Natural killer cell treated with Interleukin-12 subunit alpha and Interleukin-12 subunit beta and Interleukin-15 and Interleukin-18, amount 100 ng/mL, for 72 hours (primary cell): Measurements from ENCODE around the gene GSG1. TPM values are rescaled to one million over a fixed set of nuclear protein-coding genes. Genes with fewer than 3 reads are reported as not detected.

Experiments used
- ATAC-seq, 2 donors: fragments of 150-1000 bp; cut with Tn5 transposase in 1 of 2; sonication (Bioruptor Pico), chemical (Tn5 transposase) in 1 of 2; 2 replicates each; pipeline ENCODE4 v1.10.0; 2021
- DNase-seq: peaks from one replicate; pipeline ENCODE4 v3.0.0; 2022; ENCODE audit warnings: low spot score
- H3K27ac Mint-ChIP-seq, 2 donors: 1 replicate in 1 of 2; 2 replicates in 1 of 2; pipeline ENCODE4 v1.8.0; 2022; ENCODE audit warnings: mixed read lengths in 2 of 2, mild to moderate bottlenecking in 1 of 2, moderate library complexity in 1 of 2
- H3K27me3 Mint-ChIP-seq, 2 donors: 1 replicate in 1 of 2; 2 replicates in 1 of 2; pipeline ENCODE4 v1.8.0; 2022; ENCODE audit warnings: mixed read lengths in 2 of 2
- H3K36me3 Mint-ChIP-seq: one replicate; pipeline ENCODE4 v1.8.0; 2022; ENCODE audit warnings: mixed read lengths
- H3K4me1 Mint-ChIP-seq, 2 donors: 1 replicate in 1 of 2; 2 replicates in 1 of 2; pipeline ENCODE4 v1.8.0; 2022; ENCODE audit warnings: low read depth in 2 of 2, mixed read lengths in 2 of 2, mild to moderate bottlenecking in 1 of 2
- H3K4me3 Mint-ChIP-seq: one replicate; pipeline ENCODE4 v1.8.0; 2022; ENCODE audit warnings: mixed read lengths
- H3K9me3 Mint-ChIP-seq: 2 replicates; pipeline ENCODE4 v1.8.0; 2022; ENCODE audit warnings: mixed read lengths
- total RNA-seq, 2 donors: library from RNA; stranded (reverse); gene quantifications; one replicate each; pipeline ENCODE4 v1.2.3, GENCODE V29; 2022

Gene GSG1
- total RNA-seq, 2 donors from 2014 or later = not detected

DNA sequence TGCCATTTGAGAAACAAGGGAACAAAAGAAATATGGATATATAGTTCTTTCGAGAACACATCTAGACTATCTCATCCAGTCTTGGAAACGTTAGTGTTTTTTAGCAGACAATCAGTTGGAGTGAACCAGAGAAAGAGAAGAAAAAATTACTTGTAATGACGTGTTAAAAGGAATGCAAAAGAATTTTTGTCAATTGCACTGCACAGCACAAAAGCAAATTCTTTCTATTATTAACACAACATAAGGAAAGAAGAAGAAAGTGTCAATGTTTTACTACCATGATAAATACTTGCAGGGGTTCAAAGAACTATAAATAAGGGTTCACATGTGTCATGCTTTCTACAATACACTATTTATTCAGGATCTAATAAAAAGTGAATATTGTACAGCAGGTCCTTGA is 27.5 kb upstream of the GSG1 start:
- H3K36me3 Mint-ChIP-seq = no peaks in the 10 kb centered on the region
- H3K4me3 Mint-ChIP-seq = no peak overlapping the region
- no peaks in the 10 kb centered on the region for H3K4me1 Mint-ChIP-seq
- H3K27me3 Mint-ChIP-seq = peaks cover 21 to 47% of the 10 kb centered on the region in 2 donors
- no peaks in the 10 kb centered on the region for H3K9me3 Mint-ChIP-seq
- DNase-seq = no peak
- H3K27ac Mint-ChIP-seq = no peak overlapping the region
- ATAC-seq = no peak

DNA sequence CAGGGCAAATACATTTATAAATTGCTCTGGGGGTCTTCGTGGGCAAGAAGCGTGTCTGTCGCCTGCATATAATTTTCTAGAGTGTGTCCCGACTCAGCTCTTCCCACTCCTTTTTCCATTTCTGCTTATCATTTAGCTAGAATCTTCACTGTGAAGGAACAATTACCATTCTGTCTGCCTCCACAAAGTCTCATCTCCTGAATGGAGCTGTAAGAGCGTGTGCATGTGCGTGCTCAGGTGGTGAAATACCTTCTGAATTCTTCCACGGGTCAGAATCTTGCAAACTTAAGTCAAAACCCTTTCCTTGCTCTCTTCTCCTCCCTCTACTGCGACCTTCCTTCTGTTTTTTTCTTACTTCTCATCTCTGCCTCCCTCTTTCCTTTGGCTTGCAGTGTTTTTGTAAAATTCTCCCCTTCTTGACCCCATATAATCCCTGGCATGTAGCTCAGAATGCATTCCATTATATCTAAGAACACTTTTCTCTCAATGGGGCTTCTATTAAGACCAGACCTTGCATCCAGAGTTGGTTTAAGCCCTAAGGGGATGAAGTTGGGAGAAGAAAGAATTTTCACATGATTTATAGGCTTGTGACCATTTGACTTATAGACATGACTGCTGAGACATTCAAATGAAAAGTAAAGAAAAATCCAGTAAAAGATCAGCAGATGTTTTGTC is 25.0 kb upstream of the GSG1 start:
- no peak for ATAC-seq
- Mint-ChIP-seq H3K27ac (no peak overlapping the region), H3K36me3 (no peaks in the 10 kb centered on the region), H3K9me3 (no peaks in the 10 kb centered on the region), H3K4me1 (no peaks in the 10 kb centered on the region), H3K27me3 (peaks cover 23 to 44% of the 10 kb centered on the region in 2 donors), H3K4me3 (no peak overlapping the region)
- DNase-seq = no peak

- no peak for DNase-seq
- Mint-ChIP-seq H3K27me3 (peaks cover 23 to 44% of the 10 kb centered on the region in 2 donors), H3K27ac (no peak overlapping the region), H3K9me3 (no peaks in the 10 kb centered on the region), H3K4me3 (no peak overlapping the region), H3K36me3 (no peaks in the 10 kb centered on the region), H3K4me1 (no peaks in the 10 kb centered on the region)
- no peak for ATAC-seq
These were observed 24.0 kb upstream of the GSG1 start for GRCh38 chr12:13127444-13127843.

DNA sequence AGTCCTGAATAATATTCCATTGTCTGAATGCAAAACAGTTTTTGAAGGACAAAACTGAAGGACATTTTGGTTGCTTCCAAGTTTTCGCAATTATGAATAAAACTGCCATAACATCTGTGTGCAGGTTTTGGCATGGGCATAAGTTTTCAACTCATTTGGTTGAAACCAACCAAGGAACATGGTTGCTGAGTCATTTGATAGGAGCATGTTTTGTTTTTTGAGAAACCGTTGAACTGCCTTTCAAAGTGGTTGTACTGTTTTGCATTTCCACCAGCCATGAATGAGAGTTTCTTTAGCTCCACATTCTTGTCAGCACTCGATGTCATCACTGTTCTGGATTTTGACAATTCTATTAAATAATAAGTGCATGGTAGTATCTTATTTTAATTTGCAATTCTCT is 23.0 kb upstream of the GSG1 start:
- Mint-ChIP-seq H3K27me3 (peaks cover 19 to 37% of the 10 kb centered on the region in 2 donors), H3K4me3 (no peak overlapping the region), H3K9me3 (no peaks in the 10 kb centered on the region), H3K27ac (no peak overlapping the region), H3K36me3 (no peaks in the 10 kb centered on the region), H3K4me1 (no peaks in the 10 kb centered on the region)
- ATAC-seq (no peak), DNase-seq (no peak)

- no peaks in the 10 kb centered on the region for H3K9me3 Mint-ChIP-seq
- no peak overlapping the region for H3K27ac Mint-ChIP-seq
- no peak for DNase-seq
- peaks cover 19 to 33% of the 10 kb centered on the region in 2 donors for H3K27me3 Mint-ChIP-seq
- no peak overlapping the region for H3K4me3 Mint-ChIP-seq
- ATAC-seq = no peak
- H3K36me3 Mint-ChIP-seq = no peaks in the 10 kb centered on the region
- H3K4me1 Mint-ChIP-seq = no peaks in the 10 kb centered on the region
These were observed 22.5 kb upstream of the GSG1 start for GRCh38 chr12:13125996-13126395.

DNA sequence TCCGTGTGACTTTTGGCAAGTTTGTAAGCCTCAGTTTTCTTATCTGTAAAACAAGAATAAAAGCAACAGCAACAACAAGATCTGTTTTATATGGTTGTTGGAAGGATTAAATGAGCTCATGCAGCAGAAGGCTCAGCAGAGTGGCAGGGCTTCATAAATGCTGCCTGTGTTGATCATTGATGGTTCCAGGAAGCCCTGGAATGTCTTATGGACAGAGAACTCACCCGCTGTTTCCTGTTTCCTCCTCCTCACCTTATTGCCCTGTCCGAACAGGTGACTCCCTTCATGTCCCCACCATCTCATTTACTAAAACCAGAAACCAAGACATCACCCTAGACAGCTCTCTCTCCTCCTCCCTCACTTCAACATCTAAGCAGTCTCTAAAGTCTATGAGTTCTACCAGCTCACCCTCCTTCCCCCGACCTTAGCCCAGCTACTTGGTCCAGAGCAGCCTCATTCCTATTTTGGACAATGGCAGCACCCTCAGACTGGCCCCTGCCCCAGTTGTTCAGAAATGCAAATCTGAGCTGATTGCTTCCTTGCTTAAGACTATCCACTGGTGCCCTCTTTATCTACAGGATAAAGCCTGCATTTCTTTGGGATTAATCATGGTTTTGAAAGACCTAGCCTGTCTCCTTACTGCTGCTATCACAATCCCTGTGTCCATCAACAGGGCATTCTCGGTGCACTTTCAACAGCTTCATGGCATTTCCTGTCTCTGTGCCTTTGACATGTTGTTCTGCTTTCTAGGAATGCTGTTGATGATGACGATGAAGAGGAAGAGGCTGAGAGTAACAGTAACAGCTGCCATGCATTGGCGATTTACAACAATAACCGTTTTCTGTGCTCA is 21.4 kb upstream of the GSG1 start:
- no peak for ATAC-seq
- no peak overlapping the region for H3K27ac Mint-ChIP-seq
- H3K4me3 Mint-ChIP-seq = no peak overlapping the region
- H3K36me3 Mint-ChIP-seq = no peaks in the 10 kb centered on the region
- H3K9me3 Mint-ChIP-seq = no peaks in the 10 kb centered on the region
- peaks cover 11 to 22% of the 10 kb centered on the region in 2 donors for H3K27me3 Mint-ChIP-seq
- DNase-seq = no peak
- no peaks in the 10 kb centered on the region for H3K4me1 Mint-ChIP-seq

- Mint-ChIP-seq H3K4me1 (no peaks in the 10 kb centered on the region), H3K4me3 (no peak overlapping the region), H3K9me3 (no peaks in the 10 kb centered on the region), H3K36me3 (no peaks in the 10 kb centered on the region), H3K27ac (no peak overlapping the region), H3K27me3 (peaks cover 9 to 16% of the 10 kb centered on the region in 2 donors)
- no peak for DNase-seq
- ATAC-seq = no peak
These were observed 18.1 kb upstream of the GSG1 start for GRCh38 chr12:13121568-13121967.

DNA sequence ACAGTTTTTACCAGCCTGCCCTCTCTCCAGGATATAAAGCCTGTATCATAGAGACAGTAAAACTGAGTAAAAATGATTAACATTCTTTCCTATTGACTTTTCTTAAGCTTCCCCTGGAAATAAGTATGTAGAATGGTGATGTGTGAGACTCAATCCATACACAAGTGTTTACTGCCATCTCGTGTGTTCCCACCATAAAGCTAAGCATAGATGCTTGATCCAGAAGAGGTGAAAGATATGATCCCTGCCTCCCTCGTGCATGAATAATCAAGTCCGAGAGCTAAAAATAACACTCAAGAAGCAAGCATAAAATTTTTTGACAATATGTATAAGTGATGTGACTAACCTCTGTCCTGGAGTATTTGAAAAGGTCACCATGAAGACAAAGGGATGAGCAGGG is 16.9 kb upstream of the GSG1 start:
- ATAC-seq = no peak
- Mint-ChIP-seq H3K4me1 (no peaks in the 10 kb centered on the region), H3K9me3 (no peaks in the 10 kb centered on the region), H3K27ac (no peak overlapping the region), H3K4me3 (no peak overlapping the region), H3K27me3 (peaks cover 12 to 22% of the 10 kb centered on the region in 2 donors), H3K36me3 (no peaks in the 10 kb centered on the region)
- DNase-seq = no peak

GRCh38 chr12:13119826-13120225 is 16.4 kb upstream of the GSG1 start:
- Mint-ChIP-seq H3K9me3 (no peaks in the 10 kb centered on the region), H3K4me1 (no peaks in the 10 kb centered on the region), H3K4me3 (no peak overlapping the region), H3K27ac (no peak overlapping the region), H3K27me3 (peaks cover 9 to 18% of the 10 kb centered on the region in 2 donors), H3K36me3 (no peaks in the 10 kb centered on the region)
- DNase-seq (no peak), ATAC-seq (no peak)

- Mint-ChIP-seq H3K27ac (no peak overlapping the region), H3K27me3 (peaks cover 16 to 35% of the 10 kb centered on the region in 2 donors), H3K36me3 (no peaks in the 10 kb centered on the region), H3K9me3 (no peaks in the 10 kb centered on the region), H3K4me3 (no peak overlapping the region), H3K4me1 (no peaks in the 10 kb centered on the region)
- ATAC-seq = no peak
- no peak for DNase-seq
These were observed 13.6 kb upstream of the GSG1 start for GRCh38 chr12:13117029-13117428.

DNA sequence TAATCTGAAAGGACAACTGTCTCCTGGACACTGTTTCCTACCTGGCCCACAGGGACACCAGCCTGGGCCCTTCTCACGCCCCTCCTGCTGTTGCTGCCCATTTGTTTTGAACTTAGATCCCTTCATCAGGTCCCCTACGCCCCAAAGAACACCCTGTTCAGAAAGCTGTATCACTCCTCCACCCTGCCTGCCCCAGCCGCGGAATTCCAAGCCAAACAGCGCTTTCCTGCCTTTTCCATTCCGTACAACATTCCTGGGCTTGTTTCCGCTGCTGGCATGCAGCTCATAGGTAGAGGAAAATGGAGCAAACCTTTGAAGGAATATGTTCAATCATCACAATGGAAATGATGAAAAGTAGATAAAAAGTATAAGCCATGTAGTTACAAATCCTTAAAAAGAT is 12.8 kb upstream of the GSG1 start:
- Mint-ChIP-seq H3K9me3 (no peaks in the 10 kb centered on the region), H3K36me3 (no peaks in the 10 kb centered on the region), H3K27me3 (peaks cover 16 to 41% of the 10 kb centered on the region in 2 donors), H3K4me1 (no peaks in the 10 kb centered on the region), H3K4me3 (no peak overlapping the region), H3K27ac (no peak overlapping the region)
- DNase-seq = no peak
- no peak for ATAC-seq

- no peaks in the 10 kb centered on the region for H3K36me3 Mint-ChIP-seq
- H3K4me1 Mint-ChIP-seq = no peaks in the 10 kb centered on the region
- no peak for DNase-seq
- no peaks in the 10 kb centered on the region for H3K9me3 Mint-ChIP-seq
- ATAC-seq = no peak
- H3K27ac Mint-ChIP-seq = no peak overlapping the region
- no peak overlapping the region for H3K4me3 Mint-ChIP-seq
- peaks cover 21 to 58% of the 10 kb centered on the region in 2 donors for H3K27me3 Mint-ChIP-seq
These were observed 11.0 kb upstream of the GSG1 start for GRCh38 chr12:13114251-13115052.

DNA sequence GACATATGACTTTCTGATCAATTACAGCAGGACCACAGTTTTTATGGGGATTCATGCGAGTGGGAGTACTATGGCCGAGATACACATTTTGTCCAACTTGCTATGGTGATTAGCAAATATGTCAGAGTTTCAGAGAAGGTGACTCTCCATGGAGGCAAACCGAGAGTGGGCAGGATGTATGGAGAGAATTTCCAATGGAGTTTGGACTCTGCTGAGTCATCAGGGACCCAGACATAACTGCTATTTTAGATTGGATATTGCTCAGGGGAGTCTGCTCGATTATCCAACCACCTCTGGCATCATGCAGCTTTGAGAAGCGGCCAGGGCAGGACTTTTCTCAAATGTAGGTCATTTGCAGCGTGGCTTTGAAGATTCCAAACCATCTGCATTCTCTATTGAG is 9.5 kb upstream of the GSG1 start:
- Mint-ChIP-seq H3K4me3 (no peak overlapping the region), H3K27ac (no peak overlapping the region), H3K27me3 (peaks cover 33 to 67% of the 10 kb centered on the region in 2 donors), H3K9me3 (no peaks in the 10 kb centered on the region), H3K4me1 (no peaks in the 10 kb centered on the region), H3K36me3 (no peaks in the 10 kb centered on the region)
- ATAC-seq (no peak), DNase-seq (no peak)

DNA sequence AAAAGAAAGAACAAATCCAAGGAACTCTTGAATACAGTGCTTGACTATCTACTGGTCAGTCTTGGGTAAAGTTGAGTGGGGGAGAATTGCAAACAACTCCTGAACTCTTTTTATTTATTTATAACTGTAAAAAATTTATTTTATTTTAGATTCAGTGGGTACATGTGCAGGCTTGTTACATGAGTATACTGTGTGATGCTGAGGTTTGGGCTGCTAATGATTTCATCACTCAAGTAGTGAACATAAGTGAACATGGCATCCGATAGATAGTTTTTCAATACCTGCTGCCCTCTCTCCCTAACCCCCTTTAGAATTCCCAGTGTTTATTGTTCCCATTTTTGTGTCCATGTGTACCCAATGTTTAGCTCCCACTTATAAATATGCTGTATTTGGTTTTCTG is 3.2 kb upstream of the GSG1 start:
- no peak overlapping the region for H3K27ac Mint-ChIP-seq
- H3K4me3 Mint-ChIP-seq = no peak overlapping the region
- no peak for ATAC-seq
- no peaks in the 10 kb centered on the region for H3K4me1 Mint-ChIP-seq
- H3K36me3 Mint-ChIP-seq = no peaks in the 10 kb centered on the region
- no peak for DNase-seq
- H3K9me3 Mint-ChIP-seq = no peaks in the 10 kb centered on the region
- peaks cover 21 to 30% of the 10 kb centered on the region in 2 donors for H3K27me3 Mint-ChIP-seq
